Omental fat pad (tissue), 4 donors: Measurements from ENCODE around the gene RERE. TPM values are rescaled to one million over a fixed set of nuclear protein-coding genes. Genes with fewer than 3 reads are reported as not detected.

ENCODE experiments used
- ATAC-seq: fragments of 150-250 bp; one replicate; pipeline ENCODE4 v1.9.1; 2016; ENCODE audit warnings: mild to moderate bottlenecking, moderate library complexity; ENCODE audit not compliant: low FRiP score
- DNase-seq: peaks from one replicate; pipeline ENCODE4 v3.0.0-alpha.2; 2019; ENCODE audit warnings: low spot score
- total RNA-seq, 4 donors: library from RNA; depleted of rRNA; stranded (reverse); fragments of >200 nt; gene quantifications; one replicate each; pipeline ENCODE4 v1.1.0, GENCODE V29; 2016
- TF ChIP-seq, protein P1 (sequence below), 3 donors: fragments of 450-650 bp; IDR thresholded peaks; one replicate each; pipeline ENCODE4 v1.5.1; 2016 to 2017; ENCODE audit warnings: antibody characterized with exemption in 3 of 3, mild to moderate bottlenecking in 3 of 3, moderate library complexity in 2 of 3

Gene RERE
- total RNA-seq, 4 donors from 2014 or later: 46.3 to 117 (median 55.4) TPM

DNA sequence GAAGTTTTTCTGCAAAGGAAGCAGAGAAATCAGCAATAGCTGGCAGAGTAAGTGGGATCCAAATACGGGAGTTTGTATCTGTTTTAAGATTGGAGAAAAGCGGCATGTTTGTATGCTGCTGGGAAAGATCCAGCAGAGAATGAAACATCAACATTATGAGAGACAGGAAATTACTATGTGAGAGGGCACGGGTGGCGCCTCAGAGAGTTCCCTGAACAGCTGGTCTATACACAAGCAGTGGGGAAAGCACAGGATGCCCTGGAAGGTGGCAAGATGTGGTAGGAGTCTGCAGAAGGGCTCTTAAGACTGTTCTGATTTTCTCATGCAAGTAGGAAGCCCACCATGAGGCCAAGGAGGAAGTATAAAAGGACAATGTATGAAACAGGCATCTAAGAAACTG lies 130.4 kb downstream of the RERE start:
- no peak for DNase-seq
- peak; percentile 54 for ATAC-seq
- TF ChIP-seq, protein P1, sequence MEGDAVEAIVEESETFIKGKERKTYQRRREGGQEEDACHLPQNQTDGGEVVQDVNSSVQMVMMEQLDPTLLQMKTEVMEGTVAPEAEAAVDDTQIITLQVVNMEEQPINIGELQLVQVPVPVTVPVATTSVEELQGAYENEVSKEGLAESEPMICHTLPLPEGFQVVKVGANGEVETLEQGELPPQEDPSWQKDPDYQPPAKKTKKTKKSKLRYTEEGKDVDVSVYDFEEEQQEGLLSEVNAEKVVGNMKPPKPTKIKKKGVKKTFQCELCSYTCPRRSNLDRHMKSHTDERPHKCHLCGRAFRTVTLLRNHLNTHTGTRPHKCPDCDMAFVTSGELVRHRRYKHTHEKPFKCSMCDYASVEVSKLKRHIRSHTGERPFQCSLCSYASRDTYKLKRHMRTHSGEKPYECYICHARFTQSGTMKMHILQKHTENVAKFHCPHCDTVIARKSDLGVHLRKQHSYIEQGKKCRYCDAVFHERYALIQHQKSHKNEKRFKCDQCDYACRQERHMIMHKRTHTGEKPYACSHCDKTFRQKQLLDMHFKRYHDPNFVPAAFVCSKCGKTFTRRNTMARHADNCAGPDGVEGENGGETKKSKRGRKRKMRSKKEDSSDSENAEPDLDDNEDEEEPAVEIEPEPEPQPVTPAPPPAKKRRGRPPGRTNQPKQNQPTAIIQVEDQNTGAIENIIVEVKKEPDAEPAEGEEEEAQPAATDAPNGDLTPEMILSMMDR (IDR thresholded peaks at IDR 0.05): no peak

DNA sequence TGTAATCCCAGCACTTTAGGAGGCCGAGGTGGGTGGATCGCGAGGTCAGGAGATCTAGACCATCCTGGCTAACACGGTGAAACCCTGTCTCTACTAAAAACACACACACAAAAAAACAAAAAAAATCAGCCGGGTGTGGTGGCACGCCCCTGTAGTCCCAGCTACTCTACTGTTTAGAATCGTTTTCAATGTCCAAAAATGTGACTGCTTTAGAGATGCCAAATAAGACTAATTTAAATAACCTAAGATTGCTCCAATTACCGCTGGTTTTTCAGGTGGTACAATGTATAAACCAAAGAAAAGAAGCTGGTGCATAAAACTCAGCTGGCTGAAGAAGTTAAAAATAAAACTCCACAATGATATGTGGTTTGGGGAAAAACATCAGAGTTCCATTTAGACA lies 132.0 kb downstream of the RERE start:
- DNase-seq: no peak
- TF ChIP-seq, protein P1 (IDR thresholded peaks at IDR 0.05): no peak
- ATAC-seq: no peak

DNA sequence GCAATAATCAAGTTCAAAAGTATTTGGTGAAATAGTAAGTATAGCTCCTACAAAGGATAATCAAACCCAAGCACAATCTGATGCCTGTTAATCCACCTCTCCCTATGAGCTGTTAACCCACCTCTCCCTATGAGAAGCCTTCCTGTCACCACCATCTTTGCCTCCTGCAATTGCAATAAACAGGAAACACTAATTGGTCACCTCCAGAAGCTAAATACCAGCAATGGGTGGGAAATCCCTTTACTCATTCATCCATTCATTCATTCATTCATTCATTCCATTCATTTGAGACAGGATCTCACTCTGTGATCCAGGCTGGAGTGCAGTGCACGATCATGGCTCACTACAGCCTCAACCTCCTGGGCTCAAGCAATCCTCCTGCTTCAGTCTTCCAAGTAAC lies 132.8 kb downstream of the RERE start:
- TF ChIP-seq, protein P1 (IDR thresholded peaks at IDR 0.05): no peak
- DNase-seq: no peak

DNA sequence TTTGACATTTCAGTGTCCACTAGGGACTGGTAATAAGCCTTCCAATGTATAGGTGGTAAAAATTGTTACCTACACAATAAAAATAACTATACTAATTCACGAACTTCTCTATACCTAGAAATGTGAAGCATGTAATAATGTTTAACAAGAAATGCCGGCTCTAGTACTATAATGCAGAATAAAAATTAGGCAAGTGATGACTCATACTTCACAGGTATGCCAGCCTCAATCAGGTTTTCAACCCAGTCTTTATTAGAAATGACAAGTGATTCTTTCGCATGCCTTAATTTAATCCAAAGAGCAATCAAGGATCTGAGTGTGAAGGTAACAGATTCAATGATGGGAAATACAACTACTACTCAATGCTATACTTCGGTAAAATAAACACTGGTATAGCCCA lies 134.9 kb downstream of the RERE start:
- DNase-seq: no peak
- TF ChIP-seq, protein P1 (IDR thresholded peaks at IDR 0.05): no peak
- no peak for ATAC-seq

More for the DNA sequence above, 132.8 kb downstream of the RERE start:
- no peak for ATAC-seq

DNA sequence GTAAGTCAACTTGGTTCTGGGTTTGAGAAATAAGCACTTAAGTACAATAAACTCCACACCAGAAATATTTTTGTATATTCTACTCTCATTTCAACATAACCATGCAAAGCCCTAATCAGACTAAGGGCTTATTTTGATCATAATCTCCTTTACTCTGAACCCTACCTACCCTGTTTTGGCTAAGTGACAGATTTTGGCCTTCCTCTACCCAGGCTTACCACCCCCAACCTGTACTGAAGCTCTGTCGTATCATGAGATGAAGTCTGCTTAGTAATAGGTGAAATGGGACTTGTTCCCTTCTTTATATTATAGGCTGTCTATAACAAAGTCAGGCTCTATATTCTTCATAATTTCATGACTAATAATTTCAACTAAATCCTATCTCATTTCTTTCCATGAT lies 135.5 kb downstream of the RERE start:
- ATAC-seq (no peak), DNase-seq (no peak)
- TF ChIP-seq, protein P1 (IDR thresholded peaks at IDR 0.05): no peak

DNA sequence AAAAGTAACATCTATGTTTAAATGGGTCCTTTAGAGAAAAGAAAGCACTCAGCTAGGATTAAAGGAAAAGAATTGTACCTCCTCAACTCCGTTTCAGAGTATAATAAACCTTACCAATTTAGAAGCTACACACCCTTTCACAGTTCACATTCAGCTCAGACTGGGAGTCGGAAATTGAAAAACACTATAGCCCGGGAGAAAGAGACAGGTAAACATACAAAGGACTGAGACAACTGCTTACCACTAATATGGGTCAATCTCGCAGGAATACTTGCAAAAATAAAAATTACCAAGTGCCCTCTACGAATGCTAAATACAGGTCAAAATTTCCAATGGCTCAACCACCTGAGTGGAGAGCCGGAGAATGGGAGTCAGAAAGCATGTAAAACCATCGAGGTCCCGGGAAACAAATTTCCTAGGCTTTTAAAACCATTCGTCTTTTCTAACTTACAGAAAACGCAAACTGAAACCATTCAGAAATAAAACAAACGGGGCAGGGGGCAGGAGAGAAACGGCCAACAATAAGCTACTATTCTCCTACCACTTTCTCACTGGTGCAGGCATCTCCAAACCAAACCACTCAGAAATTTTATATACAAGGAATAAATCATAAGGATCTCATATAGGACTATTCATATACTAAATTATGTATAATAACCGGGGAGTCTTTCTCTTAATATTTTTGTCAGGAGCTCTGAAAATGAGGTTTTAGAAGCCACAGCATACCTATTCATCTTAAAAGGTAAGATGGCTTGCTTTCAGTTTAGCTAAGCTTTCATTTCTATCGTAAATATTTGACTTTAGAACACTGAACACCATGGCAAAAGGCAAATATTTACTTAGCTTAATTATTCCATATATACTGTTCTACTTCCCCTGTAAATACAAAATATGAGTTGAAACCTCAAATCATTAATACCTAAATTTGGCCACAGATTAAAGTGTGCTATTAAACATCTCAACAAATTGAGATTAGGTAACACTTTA lies 136.5 kb downstream of the RERE start:
- DNase-seq (no peak), ATAC-seq (no peak)
- TF ChIP-seq, protein P1 (IDR thresholded peaks at IDR 0.05): no peak
